Hepatocyte (in vitro differentiated cells): ENCODE data around the gene RDH16.

Experiments used
- CTCF ChIP-seq: fragments of 200-600 bp; sonication (generic); IDR thresholded peaks from 2 replicates; pipeline ENCODE4 v1.5.1; 2016; ENCODE audit warnings: antibody characterized with exemption, mild to moderate bottlenecking; ENCODE audit not compliant: poor library complexity
- EZH2phosphoT487 ChIP-seq: fragments of 200-600 bp; sonication (generic); IDR thresholded peaks from one replicate; pipeline ENCODE4 v1.6.1; 2018; ENCODE audit warnings: antibody characterized with exemption, mild to moderate bottlenecking, low read depth, moderate library complexity; ENCODE audit not compliant: unreplicated experiment, severe bottlenecking

- TF ChIP-seq CTCF, result no peak
- no peak for TF ChIP-seq EZH2phosphoT487
Measured at GRCh38 chr12:56954958-56955355, 2.5 kb downstream of the RDH16 start.
